ENCODE data around the gene OR1K1.

OR1K1 gene

GRCh38 chr9:122777935-122778627 lies 21.8 kb upstream of the OR1K1 start:
- TF ChIP-seq FOXP2 (optimal IDR thresholded peaks at IDR 0.05; ENCODE audit: borderline replicate concordance, extremely low read depth, extremely low read length, insufficient read depth) (no peak), POLR2AphosphoS5 (IDR thresholded peaks at IDR 0.05; ENCODE audit: low read depth, low read length) (no peak), SIN3A (IDR thresholded peaks at IDR 0.05; ENCODE audit: borderline replicate concordance, insufficient read depth, low read length) (no peak)

GRCh38 chr9:122779181-122779580 lies 20.7 kb upstream of the OR1K1 start:
- TF ChIP-seq SIN3A (IDR thresholded peaks at IDR 0.05; ENCODE audit: borderline replicate concordance, insufficient read depth, low read length), result no peak

- no peak for TF ChIP-seq TAF1 (IDR thresholded peaks at IDR 0.05; ENCODE audit: borderline replicate concordance, insufficient read depth, low read length)
- TF ChIP-seq POLR2AphosphoS5 (IDR thresholded peaks at IDR 0.05; ENCODE audit: low read depth, low read length), result no peak
- no peak for TF ChIP-seq FOXP2 (optimal IDR thresholded peaks at IDR 0.05; ENCODE audit: borderline replicate concordance, extremely low read depth, extremely low read length, insufficient read depth)
- TF ChIP-seq SIN3A (IDR thresholded peaks at IDR 0.05; ENCODE audit: borderline replicate concordance, insufficient read depth, low read length), result no peak
- TF ChIP-seq REST (IDR thresholded peaks at IDR 0.05; ENCODE audit: insufficient read depth in 1 of 2, low read depth in 2 of 2, low read length in 2 of 2), result no peak
Measured at GRCh38 chr9:122780026-122780425, 19.9 kb upstream of the OR1K1 start.

- TF ChIP-seq FOXP2 (optimal IDR thresholded peaks at IDR 0.05; ENCODE audit: borderline replicate concordance, extremely low read depth, extremely low read length, insufficient read depth) (no peak), TAF1 (IDR thresholded peaks at IDR 0.05; ENCODE audit: borderline replicate concordance, insufficient read depth, low read length) (no peak), SIN3A (IDR thresholded peaks at IDR 0.05; ENCODE audit: borderline replicate concordance, insufficient read depth, low read length) (no peak), REST (IDR thresholded peaks at IDR 0.05; ENCODE audit: insufficient read depth in 1 of 2, low read depth in 2 of 2, low read length in 2 of 2) (no peak), POLR2AphosphoS5 (IDR thresholded peaks at IDR 0.05; ENCODE audit: low read depth, low read length) (no peak)
Measured at GRCh38 chr9:122781671-122782070, 18.3 kb upstream of the OR1K1 start.

GRCh38 chr9:122785269-122785668 lies 14.7 kb upstream of the OR1K1 start:
- TF ChIP-seq FOXP2 (optimal IDR thresholded peaks at IDR 0.05; ENCODE audit: borderline replicate concordance, extremely low read depth, extremely low read length, insufficient read depth) (no peak), SIN3A (IDR thresholded peaks at IDR 0.05; ENCODE audit: borderline replicate concordance, insufficient read depth, low read length) (no peak), POLR2AphosphoS5 (IDR thresholded peaks at IDR 0.05; ENCODE audit: low read depth, low read length) (no peak), REST (IDR thresholded peaks at IDR 0.05; ENCODE audit: insufficient read depth in 1 of 2, low read depth in 2 of 2, low read length in 2 of 2) (no peak), TAF1 (IDR thresholded peaks at IDR 0.05; ENCODE audit: borderline replicate concordance, insufficient read depth, low read length) (no peak)

GRCh38 chr9:122786338-122786737 lies 13.6 kb upstream of the OR1K1 start:
- TF ChIP-seq POLR2AphosphoS5 (IDR thresholded peaks at IDR 0.05; ENCODE audit: low read depth, low read length) (no peak), TAF1 (IDR thresholded peaks at IDR 0.05; ENCODE audit: borderline replicate concordance, insufficient read depth, low read length) (no peak), FOXP2 (optimal IDR thresholded peaks at IDR 0.05; ENCODE audit: borderline replicate concordance, extremely low read depth, extremely low read length, insufficient read depth) (no peak), REST (IDR thresholded peaks at IDR 0.05; ENCODE audit: insufficient read depth in 1 of 2, low read depth in 2 of 2, low read length in 2 of 2) (no peak), SIN3A (IDR thresholded peaks at IDR 0.05; ENCODE audit: borderline replicate concordance, insufficient read depth, low read length) (no peak)

Measured in PFSK-1 (cell line).